Measurements from ENCODE around the gene ADAMTS14. TPM values are rescaled to one million over a fixed set of nuclear protein-coding genes. Genes with fewer than 3 reads are reported as not detected.

The ADAMTS14 gene
- total RNA-seq, 4 donors from 2014 or later: 4.2 to 12.1 (median 7.4) TPM

DNA sequence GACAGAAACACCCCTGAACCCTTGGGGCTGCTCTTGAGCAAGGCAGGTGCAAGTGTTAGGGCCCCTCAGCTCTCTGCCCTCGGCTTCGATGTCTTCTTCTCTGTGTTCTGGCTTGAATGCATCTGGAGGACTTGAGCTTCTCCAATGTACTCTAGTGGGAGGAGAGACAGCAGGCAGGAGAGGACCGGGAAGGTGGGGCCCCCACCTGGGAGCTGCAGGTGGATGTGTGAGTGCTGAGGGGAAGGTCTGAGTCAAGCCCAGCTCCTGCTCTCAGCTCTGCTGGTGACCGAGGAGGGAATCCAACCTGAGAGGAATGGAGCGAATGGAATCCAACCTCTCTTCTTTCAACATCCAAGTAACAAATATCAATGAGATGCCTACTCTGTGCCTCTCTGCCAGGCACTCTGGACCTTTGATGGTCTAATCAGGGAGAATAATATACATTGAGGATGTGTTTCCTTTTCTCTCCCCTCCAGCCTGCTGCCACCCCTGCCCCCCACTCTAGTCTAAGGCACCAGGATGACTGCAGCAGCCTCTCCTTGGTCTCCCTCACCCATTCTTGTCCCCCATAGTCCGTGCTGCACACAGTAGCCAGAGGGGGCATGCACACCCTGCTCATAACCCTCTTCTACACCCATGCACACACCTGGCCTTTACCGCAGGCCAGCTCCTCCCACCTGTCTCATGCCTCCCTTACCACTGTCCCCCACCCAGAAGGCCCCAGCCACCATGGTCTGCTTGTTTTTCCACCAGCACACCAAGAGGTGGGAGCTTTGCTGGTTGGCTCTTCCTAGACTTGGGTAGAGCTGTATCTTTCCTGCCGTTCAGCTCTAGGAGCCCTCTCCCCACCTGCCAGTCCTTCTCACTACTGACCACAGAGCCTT lies 99.2 kb downstream of the ADAMTS14 start:
- Histone ChIP-seq H3K9me3 (no peaks in the 10 kb centered on the region), H3K36me3 (no peaks in the 10 kb centered on the region), H3K4me1 (no peaks in the 10 kb centered on the region), H3K4me3 (no peak overlapping the region), H3K27me3 (no peaks in the 10 kb centered on the region), H3K27ac (no peak overlapping the region)
- DNase-seq (ENCODE audit: low spot score in 2 of 2): no peak
- no peak for TF ChIP-seq EP300 (IDR thresholded peaks at IDR 0.05)
- TF ChIP-seq, protein P1, sequence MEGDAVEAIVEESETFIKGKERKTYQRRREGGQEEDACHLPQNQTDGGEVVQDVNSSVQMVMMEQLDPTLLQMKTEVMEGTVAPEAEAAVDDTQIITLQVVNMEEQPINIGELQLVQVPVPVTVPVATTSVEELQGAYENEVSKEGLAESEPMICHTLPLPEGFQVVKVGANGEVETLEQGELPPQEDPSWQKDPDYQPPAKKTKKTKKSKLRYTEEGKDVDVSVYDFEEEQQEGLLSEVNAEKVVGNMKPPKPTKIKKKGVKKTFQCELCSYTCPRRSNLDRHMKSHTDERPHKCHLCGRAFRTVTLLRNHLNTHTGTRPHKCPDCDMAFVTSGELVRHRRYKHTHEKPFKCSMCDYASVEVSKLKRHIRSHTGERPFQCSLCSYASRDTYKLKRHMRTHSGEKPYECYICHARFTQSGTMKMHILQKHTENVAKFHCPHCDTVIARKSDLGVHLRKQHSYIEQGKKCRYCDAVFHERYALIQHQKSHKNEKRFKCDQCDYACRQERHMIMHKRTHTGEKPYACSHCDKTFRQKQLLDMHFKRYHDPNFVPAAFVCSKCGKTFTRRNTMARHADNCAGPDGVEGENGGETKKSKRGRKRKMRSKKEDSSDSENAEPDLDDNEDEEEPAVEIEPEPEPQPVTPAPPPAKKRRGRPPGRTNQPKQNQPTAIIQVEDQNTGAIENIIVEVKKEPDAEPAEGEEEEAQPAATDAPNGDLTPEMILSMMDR (IDR thresholded peaks at IDR 0.05): no peak
- TF ChIP-seq POLR2A (IDR thresholded peaks at IDR 0.05): no peak
- 83 to 88% methylated on average over 8 of the region's 8 CpGs for WGBS, 2 donors

DNA sequence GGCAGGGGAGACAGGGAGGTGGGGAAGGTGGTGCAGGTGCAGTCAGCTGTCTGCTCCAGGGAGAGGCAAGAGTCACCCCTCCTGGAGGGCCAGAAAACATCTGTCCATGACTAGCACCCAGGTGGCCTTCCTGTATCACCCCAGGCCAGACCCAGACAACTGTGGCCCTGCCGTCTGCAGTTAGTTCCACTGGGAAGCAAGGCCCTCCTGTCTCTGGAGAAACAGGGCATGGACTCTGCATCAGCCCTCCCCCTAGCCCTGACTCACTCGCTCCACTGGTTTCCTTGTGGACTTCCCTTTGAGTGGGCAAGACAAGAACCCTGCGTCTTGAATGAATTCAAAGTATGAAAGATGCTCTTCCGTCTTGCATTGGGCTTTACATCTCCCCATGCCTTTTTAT lies 100.3 kb downstream of the ADAMTS14 start:
- Histone ChIP-seq H3K4me3 (no peak overlapping the region), H3K36me3 (no peaks in the 10 kb centered on the region), H3K9me3 (no peaks in the 10 kb centered on the region), H3K27ac (no peak overlapping the region), H3K4me1 (no peaks in the 10 kb centered on the region), H3K27me3 (no peaks in the 10 kb centered on the region)
- WGBS, 2 donors: 71 to 86% methylated on average over 4 of the region's 4 CpGs
- no peak for TF ChIP-seq EP300 (IDR thresholded peaks at IDR 0.05)
- TF ChIP-seq, protein P1 (IDR thresholded peaks at IDR 0.05): no peak
- TF ChIP-seq POLR2A (IDR thresholded peaks at IDR 0.05): no peak
- DNase-seq (ENCODE audit: low spot score in 2 of 2): no peak

DNA sequence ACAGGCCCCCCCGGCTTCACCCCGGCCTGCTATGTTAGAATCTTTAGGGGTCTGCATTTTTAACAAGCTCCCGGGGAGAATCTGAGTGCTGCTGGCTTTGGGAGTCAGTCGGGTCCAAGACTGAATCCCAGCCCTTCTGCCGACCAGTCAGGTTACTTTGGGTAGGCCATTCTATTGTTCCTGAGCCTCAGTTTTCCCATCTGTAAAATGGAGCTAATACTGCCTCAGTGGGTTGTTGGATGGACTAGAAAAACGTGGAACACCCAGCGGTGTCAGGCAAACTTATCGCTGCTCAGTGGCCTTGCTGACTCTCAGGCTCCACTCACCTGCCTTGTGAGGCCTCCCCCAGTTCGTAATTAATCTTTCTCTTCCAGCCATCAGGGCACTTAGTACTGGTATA lies 101.2 kb downstream of the ADAMTS14 start:
- DNase-seq (ENCODE audit: low spot score in 2 of 2): no peak
- no peaks in the 10 kb centered on the region for H3K4me1 ChIP-seq
- no peaks in the 10 kb centered on the region for H3K9me3 ChIP-seq
- WGBS, 2 donors: 83 to 85% methylated on average over 8 of the region's 9 CpGs
- no peak overlapping the region for H3K27ac ChIP-seq
- no peaks in the 10 kb centered on the region for H3K36me3 ChIP-seq
- H3K27me3 ChIP-seq: no peaks in the 10 kb centered on the region
- TF ChIP-seq, protein P1 (IDR thresholded peaks at IDR 0.05): no peak
- TF ChIP-seq POLR2A (IDR thresholded peaks at IDR 0.05): no peak
- TF ChIP-seq EP300 (IDR thresholded peaks at IDR 0.05): no peak
- no peak overlapping the region for H3K4me3 ChIP-seq

DNA sequence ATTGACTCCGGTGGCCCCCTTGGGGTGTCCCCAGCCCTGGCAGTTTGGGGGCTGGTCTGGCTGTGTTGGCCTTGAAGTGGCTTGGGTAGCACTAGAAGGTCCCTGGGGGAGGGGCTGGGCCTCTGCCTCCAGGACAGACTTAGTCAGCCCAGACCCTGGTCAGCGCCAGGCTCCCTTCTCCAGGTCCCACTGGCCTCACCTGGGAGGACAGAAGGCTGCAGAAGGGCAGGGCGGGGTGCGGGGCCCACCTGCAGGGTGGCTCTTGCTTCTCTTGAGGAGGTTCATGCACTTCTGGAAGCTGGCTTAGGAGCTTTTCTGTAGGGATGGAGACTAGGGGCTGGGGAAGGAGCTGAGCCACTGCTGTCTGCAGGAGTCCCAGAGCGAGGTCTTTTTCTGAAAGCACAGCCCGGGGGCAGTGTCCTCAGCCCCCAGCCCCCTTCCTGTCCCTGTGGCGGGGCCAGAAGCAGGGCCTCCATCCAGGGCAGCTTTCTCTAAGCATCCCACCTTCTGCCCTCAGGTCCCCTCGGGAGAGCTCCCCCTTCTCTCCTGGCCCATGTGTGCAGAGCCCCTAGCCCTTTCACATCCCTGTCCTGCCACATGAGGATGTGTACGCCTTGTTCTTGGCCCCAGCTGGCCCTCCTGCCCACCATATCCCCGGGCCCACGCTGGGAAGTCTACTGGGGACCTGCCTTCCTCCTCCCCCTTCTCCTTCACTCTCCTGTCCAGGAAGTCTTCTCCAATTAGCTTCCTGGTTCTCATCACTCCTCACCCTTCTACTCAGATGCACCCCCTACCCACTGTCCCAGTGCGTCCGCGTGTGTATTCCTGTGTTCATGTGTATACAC lies 101.9 kb downstream of the ADAMTS14 start:
- no peak for DNase-seq (ENCODE audit: low spot score in 2 of 2)
- TF ChIP-seq POLR2A (IDR thresholded peaks at IDR 0.05): no peak
- TF ChIP-seq, protein P1 (IDR thresholded peaks at IDR 0.05): no peak
- TF ChIP-seq EP300 (IDR thresholded peaks at IDR 0.05): no peak
- 82 to 88% methylated on average over 14 of the region's 14 CpGs for WGBS, 2 donors

More for the DNA sequence above, 101.9 kb downstream of the ADAMTS14 start:
- Histone ChIP-seq H3K27me3 (no peaks in the 10 kb centered on the region), H3K4me1 (peaks cover 0 to under 1% (median 0%) of the 10 kb centered on the region in 4 donors), H3K36me3 (no peaks in the 10 kb centered on the region), H3K27ac (no peak overlapping the region), H3K9me3 (no peaks in the 10 kb centered on the region), H3K4me3 (no peak overlapping the region)

All from tibial nerve (tissue), 4 donors.